HFFc6 (cell line): ENCODE results near the gene STK11IP. TPM values are rescaled to one million over a fixed set of nuclear protein-coding genes. Genes with fewer than 3 reads are reported as not detected.

Experiments used
- DNase-seq: peaks from one replicate; pipeline ENCODE4 v3.0.0-alpha.2; 2018
- H3K27ac Mint-ChIP-seq: 2 replicates; pipeline ENCODE4 v1.8.0; 2020; ENCODE audit warnings: mild to moderate bottlenecking, mixed read lengths
- H3K27me3 Mint-ChIP-seq: 2 replicates; pipeline ENCODE4 v1.8.0; 2021; ENCODE audit warnings: mild to moderate bottlenecking, moderate library complexity, mixed read lengths; ENCODE audit not compliant: insufficient read depth
- H3K36me3 Mint-ChIP-seq: 2 replicates; pipeline ENCODE4 v1.8.0; 2021; ENCODE audit warnings: low read depth, mixed read lengths
- H3K4me1 Mint-ChIP-seq: 2 replicates; pipeline ENCODE4 v1.8.0; 2020; ENCODE audit warnings: low read depth, mixed read lengths
- H3K4me3 Mint-ChIP-seq: 2 replicates; pipeline ENCODE4 v1.8.0; 2020; ENCODE audit warnings: mild to moderate bottlenecking, moderate library complexity, mixed read lengths
- H3K9me3 Mint-ChIP-seq: 2 replicates; pipeline ENCODE4 v1.8.0; 2020; ENCODE audit warnings: mild to moderate bottlenecking, mixed read lengths
- CTCF ChIP-seq: fragments of 200-600 bp; sonication (generic); IDR thresholded peaks from 2 replicates; pipeline ENCODE4 v1.5.0; 2021; ENCODE audit warnings: antibody characterized with exemption, mild to moderate bottlenecking
- total RNA-seq, 6 experiments: library from RNA; stranded (reverse); fragmentation: NEBNext Ultra II Directional; extraction: Animal tissue kit (Norgen Biotek cat#: 25700); gene quantifications; 2 replicates in 1 of 6; 3 replicates in 5 of 6; pipeline ENCODE4 v1.2.3, GENCODE V29; 2021

The STK11IP gene
- total RNA-seq, 6 experiments from 2014 or later = 17.4 to 21.5 (median 18.9) TPM

GRCh38 chr2:219572237-219573001, 25.2 kb upstream of the STK11IP start, which contains the start of gene INHA:
Gene INHA (plus strand): TSS chr2:219572310. CDS start chr2:219572375, 65 bp downstream.
- Mint-ChIP-seq H3K4me1 (peaks cover 26% of the 10 kb centered on the region), H3K27ac (peak within 1 kb of the TSS; percentile 53), H3K4me3 (peak within 1 kb of the TSS; percentile 70)

GRCh38 chr2:219573166-219573565, 24.5 kb upstream of the STK11IP start:
- peaks cover 9% of the 10 kb centered on the region for H3K36me3 Mint-ChIP-seq
- peaks cover 27% of the 10 kb centered on the region for H3K4me1 Mint-ChIP-seq
- no peak overlapping the region for H3K4me3 Mint-ChIP-seq
- peaks cover 18% of the 10 kb centered on the region for H3K27me3 Mint-ChIP-seq
- no peaks in the 10 kb centered on the region for H3K9me3 Mint-ChIP-seq
- TF ChIP-seq CTCF = no peak
- H3K27ac Mint-ChIP-seq = no peak overlapping the region
- DNase-seq = no peak

More at GRCh38 chr2:219572237-219573001, 25.2 kb upstream of the STK11IP start, which contains the start of gene INHA:
- no peak for DNase-seq
- TF ChIP-seq CTCF = no peak
- no peaks in the 10 kb centered on the region for H3K9me3 Mint-ChIP-seq
- peaks cover 9% of the 10 kb centered on the region for H3K36me3 Mint-ChIP-seq
- peaks cover 20% of the 10 kb centered on the region for H3K27me3 Mint-ChIP-seq

GRCh38 chr2:219574484-219575311, 23.0 kb upstream of the STK11IP start:
- no peak for TF ChIP-seq CTCF
- no peak for DNase-seq
- Mint-ChIP-seq H3K4me1 (peaks cover 27% of the 10 kb centered on the region), H3K36me3 (peaks cover 4% of the 10 kb centered on the region), H3K4me3 (no peak overlapping the region; the same call in 1 of the 2 replicates), H3K27ac (no peak overlapping the region), H3K9me3 (no peaks in the 10 kb centered on the region), H3K27me3 (peaks cover 26% of the 10 kb centered on the region)

GRCh38 chr2:219575566-219576504, 21.8 kb upstream of the STK11IP start:
- no peak for TF ChIP-seq CTCF
- Mint-ChIP-seq H3K9me3 (no peaks in the 10 kb centered on the region), H3K4me1 (peaks cover 24% of the 10 kb centered on the region), H3K27me3 (peaks cover 26% of the 10 kb centered on the region), H3K36me3 (no peaks in the 10 kb centered on the region), H3K27ac (no peak overlapping the region), H3K4me3 (no peak overlapping the region)
- DNase-seq = no peak
